GM18502 (cell line): ENCODE results near the gene RRAD.

Experiments
- ATAC-seq: cut with Tn5 transposase; IDR thresholded peaks from one replicate; pipeline ENCODE4 v1.9.1; 2021; ENCODE audit warnings: mild to moderate bottlenecking; ENCODE audit not compliant: unreplicated experiment, poor library complexity

Gene RRAD

DNA sequence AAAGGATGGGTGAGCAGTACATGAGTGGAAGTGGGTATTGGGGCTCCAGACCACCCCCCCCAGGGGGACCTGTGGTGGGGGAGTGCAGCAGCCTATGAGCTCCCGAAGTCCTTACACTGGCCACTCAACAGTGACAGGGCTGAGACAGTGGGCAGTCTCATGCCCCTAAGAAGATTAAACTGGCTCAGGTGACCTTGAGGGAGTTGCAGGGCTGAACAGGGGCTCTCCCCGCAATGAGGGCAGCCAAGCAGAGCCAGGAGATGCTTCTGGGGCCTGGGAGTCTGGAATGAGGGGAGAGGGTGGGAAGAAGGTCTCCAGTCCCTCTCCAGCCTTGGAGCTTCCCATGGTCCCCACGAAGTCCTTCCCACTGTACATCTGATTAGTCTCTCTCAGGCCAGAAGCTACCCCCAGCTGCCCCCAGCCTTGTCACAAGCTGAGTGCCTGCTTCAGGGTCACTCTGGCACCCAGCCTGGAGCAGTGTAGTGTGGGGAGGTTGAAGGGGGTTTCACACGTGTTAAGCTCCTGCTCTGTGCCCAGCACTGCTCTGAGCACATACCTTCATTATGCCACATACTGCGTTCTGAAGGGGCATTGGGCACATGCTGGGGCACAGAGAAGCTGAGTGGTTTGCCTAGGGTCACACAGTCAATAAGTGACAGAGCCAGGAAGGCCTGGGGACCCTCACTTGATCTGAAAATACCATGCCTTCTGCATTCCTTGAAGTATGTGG, 5.6 kb downstream of the RRAD start:
- ATAC-seq = no peak

DNA sequence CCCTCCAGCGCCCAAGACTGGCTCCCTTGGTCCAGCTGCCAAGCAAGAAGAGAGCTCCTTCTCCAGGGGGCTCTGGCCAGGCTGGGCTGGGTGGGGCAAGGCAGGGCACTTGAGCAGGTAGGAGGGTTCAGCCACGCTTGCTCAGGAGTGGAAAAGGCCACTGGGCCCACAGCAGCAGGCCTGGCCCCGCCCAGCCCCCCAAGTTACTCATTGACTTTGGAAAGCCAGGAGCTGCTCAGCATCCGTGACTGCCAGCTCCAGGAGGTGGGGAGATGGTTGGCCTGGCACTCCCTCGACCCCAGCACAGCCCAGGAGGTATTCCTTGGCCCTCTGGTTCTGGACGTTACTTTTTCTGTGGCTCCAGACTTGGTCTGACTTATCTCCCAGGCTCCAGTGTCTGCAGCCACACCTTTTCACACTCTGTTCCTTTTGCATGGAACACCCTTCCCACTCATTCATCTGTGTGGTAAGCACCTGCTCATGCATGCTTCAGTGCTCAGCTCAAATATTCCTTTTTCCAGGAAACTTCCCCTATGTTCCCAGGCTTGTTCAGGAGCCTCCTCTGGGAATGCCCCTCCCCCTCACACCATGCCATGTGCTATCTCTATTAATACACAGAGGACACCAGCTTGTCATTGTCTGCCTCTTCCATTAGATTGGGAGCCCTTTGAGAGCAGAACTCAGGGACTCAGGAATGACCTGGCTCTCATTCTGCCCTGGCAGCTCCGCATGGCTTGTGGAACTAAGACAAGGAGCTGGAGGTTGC, 6.3 kb downstream of the RRAD start, which contains the start of gene CDH16:
TSS of gene CDH16 (minus strand) at position 83 of the 766 bp plus-strand sequence. CDS start 820 bp downstream, outside the sequence.
- ATAC-seq = no peak

DNA sequence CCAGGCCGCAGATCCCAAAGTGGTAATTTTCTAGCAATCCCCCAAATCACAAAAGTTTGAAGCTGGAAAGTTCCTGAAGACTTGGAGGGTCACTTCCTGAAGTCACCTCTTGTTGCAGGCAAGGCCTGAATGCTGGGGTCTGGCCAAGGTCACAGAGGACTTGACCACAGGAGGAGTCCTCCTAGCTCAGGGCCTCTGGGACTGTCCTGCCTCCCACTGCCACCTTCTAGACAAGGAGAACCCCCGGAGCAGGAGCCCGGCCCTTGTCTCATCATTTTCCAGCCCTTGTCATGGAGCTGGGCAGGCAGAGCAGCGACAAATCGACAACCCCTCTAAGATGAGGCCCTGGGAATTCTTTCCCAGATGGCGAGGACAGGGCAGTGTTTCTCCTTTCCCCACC, 7.0 kb downstream of the RRAD start:
- ATAC-seq = no peak

DNA sequence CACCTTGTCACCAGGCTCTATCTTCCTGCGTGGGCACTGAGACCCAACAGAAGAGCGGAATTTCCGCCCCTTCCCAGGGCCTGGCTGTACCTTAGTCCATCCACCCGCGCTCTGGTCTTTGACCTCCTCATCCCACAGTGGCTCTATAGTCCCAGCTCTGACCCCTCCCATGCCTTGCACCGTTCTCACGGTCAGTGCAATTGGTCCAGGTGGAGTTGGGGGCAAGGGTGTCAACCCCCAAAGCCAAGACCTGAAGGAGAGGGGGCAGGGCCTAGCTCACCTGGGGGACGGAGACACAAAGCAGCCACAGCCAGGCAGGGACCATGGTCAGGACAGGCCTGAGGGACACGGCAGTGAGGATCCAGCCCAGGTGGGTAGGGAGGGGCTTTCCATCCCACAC, 7.6 kb downstream of the RRAD start:
- ATAC-seq = no peak

DNA sequence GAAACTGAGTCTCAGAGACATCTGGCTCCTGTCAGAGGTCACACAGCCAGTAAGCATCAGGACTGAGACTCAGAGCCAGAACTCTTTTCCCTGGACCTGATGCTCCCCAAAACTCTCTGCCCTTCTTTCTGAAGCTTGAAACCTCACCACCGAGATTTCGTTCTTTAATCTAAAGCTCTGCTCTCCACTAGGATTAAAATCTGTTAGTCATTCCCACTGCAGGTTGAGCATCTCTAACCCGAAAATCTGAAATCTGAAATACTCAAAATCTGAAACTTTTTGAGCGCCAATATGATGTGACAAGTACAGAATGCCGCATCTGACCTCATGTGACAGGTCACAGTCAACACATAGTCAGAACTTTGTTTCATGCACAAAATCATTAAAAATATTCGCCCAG, 8.8 kb downstream of the RRAD start:
- no peak for ATAC-seq

DNA sequence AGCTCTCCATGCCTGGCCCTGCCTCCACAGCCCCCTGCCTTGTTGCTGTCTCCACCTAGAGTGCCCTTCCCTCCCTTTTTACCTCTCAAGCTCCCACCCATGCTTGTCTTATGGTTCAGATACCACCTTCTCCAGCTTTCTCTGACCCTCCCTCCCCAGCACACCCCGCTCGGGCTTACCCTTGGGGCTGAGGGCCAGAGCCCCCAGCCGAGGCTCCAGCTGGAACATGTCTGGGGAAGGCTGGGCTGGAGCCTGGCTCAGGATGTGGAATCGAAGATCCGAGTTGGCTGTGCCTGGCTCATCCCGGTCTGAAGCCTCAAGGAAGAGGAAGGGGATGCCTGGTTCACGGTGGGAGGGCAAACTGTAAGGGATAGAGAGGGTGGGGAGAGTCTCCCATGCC, 10.3 kb downstream of the RRAD start:
- no peak for ATAC-seq

GRCh38 chr16:66914541-66914940, 10.8 kb downstream of the RRAD start:
- no peak for ATAC-seq

DNA sequence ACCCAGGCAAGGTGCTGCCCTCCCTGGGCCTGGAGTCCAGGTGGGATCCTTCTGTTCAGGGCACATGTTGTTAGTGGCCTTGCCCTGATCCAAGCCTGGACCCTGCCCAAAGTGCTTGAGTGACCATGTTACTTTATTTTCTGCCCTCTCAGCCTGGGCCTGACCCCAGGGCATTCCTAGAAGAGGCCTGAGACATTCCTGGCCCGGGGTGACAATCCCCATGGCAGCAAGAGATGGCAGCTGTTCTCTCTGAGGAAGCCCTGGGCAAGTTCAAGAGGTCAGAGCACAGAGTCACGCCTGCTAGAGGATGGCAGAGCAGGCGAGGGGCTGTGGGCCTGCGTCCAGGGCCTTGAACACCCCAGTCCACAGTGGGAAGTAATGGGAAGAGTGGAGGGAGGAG, 11.6 kb downstream of the RRAD start:
- no peak for ATAC-seq

- ATAC-seq = no peak
These were observed 12.3 kb downstream of the RRAD start for GRCh38 chr16:66913081-66913480.

GRCh38 chr16:66911801-66912200, 13.5 kb downstream of the RRAD start:
- no peak for ATAC-seq

DNA sequence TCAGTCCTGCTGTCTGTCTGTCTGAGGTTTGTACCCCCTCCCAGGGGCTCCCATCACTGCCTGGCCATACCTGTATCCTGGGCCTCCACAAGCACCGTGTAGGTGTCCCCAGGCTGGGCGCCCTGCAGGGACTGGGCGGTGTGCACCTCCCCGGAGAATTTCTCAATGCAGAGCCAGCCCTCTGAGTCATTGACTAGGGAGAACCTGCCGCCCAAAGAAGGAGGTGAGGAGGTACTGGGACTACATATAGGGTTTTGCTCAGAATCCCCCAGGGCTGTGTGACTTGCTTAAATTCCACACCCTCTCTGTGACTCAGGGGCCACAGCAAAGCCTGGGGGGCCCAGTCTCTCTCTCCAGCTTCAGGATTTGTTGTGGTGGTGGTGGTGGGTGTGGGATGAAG, 14.2 kb downstream of the RRAD start:
- no peak for ATAC-seq

GRCh38 chr16:66910175-66910940, 15.0 kb downstream of the RRAD start:
- ATAC-seq = no peak

DNA sequence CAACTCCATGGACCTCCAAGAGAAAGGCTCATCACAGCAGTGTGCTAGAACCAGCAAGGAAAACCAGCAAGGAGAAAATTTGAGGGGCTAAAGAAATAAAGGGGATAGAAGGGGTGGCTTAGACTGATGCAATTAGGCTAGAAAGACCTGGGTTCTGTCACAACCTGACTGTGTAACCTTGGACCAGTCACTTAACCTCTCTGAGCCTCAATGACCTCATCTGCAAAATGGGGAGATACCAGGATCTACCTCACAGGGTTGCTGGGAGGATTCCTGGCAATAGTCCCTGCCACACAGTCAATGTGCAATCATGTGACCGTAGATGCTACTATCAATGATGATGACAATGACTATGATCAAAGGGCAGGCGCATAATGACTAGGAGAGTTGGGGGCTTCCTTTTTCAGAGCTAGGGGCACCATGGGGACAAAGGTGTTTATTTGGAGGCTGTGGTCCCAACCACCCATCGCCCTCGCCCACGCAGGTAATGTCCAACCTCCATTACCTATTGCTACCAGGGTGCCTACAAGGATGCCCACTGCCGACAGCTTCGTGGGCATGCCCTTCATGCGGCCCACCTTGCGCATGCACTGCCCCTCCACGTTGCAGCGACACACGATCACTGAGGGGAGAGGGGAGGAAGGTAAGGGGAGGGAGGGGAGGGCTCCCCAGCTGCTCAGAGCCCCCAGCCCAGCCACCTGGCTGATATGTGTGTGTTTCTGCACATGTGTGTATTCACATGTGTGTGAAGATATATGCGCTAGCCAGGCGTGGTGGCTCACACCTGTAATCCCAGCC, 16.4 kb downstream of the RRAD start:
- ATAC-seq = no peak

- ATAC-seq = no peak
These were observed 17.2 kb downstream of the RRAD start for GRCh38 chr16:66908116-66908515.

DNA sequence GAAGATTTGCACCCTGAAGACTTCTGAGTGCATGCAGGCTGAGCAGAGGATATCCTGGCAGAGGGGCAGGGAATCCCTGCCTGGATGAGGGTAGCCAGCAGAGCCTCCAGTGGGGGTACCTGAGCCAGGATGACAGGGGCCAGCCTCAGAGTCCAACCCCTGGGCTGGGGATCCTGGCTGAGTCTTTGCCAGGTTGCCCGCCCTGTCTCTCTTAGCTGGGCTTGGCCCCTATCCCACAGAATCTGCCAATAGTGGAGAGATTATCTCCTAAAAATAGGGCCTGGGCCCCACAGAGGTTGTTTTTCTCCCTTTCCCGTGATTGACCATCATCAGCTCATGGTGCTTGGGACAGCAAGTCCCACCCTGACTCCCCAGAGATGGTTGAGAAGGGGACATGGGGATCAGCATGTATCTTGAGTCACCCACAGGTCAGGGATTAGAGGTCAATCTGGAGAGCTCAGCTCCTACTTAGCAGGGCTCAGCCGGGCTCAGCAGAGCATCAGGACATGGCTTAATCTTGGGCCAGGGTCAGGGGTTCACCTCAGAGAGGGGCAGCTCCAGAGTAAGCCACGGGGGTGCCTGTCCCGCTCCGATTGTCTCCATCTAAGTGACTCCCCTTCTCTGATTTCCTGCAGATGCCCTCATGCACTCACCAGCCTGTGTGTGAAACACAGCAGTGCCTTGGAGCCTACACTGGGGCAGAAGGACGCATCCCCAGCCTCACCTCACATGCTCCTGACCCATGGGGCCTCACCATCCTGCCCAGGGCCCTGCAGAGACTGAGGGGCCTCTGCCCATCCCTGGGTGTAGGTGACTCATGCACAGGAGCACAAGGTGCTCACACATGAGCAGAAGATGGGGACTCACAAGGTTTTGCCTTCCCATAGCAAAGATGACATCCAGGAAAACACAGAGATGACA, 18.2 kb downstream of the RRAD start:
- no peak for ATAC-seq

DNA sequence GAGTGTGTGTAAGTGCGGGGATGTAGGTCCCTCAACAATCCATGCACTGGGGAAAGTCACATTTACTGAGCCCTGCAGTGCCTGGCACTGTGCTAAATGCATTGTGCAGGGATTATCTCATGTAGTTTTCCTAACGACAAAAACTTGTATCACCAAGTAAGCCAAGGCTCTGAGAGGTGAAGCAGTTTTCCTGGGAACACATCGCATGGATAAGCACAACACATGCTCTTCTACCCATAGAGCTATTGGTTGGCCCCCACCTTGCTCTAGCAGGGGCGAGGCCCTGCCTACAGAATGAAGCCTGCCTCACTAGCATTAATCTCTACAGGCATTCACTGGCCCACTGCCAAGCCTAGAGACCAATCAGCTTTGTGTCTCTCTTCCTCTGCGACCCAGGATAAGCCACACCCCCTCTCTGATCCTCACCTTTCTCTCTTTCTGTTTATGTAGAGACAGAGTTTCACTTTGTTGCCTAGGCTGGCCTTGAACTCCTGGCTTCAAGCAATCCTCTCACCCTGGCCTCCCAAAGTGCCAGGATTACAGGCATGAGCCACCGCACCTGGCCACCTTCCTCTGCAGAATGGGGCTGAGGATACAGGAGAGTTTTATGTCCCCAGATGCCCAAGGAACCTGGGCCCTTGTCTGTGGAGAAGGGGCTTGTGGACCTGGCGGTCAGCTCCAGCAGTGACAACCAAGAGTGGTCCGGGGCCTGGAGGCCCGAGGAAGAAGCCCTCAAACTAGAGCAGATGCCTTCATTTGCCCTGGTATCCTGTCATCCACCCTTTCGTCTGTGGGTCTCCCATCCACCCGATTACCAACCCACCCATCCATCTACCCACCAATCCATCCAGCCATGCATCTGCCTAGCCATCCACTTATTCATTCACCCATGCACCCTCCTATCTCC, 19.4 kb downstream of the RRAD start:
- ATAC-seq = no peak

DNA sequence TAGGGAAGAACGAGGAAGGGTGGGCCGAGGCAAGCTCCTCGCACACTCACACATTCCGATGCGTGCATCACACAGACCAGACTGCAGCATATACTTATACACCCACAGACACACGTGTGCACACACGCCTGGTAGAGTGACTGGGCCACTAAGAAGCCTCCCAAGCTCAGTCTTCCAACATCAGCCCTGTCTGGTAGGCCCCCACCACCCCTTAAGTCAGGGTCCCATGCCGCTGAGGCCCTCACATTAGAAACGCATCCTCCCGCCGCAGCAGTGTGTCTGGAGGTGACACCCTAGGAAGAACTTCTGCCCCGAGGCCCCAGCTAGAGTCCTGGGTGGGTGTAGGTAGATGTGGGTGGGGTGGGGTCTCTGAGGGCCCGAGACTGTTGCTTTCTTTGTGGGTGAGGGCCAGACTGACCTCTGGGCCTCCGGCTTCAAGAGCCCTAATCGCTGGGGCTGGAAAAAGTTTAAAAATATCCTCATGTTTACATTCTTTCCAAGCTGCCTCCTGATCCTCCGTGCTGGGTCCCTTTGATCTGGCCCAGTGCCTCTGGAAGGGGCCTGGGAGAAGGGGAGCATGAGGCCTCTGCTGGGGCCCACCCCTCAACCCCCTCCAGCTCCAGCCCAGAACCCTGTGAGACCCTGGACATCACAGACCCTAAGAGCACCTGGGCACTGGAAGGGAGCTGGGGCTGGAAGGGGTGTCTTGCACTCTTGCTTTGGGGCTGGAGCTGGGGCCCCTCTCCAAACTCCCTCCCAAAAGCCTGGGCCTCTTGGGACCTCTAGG, 20.3 kb downstream of the RRAD start:
- no peak for ATAC-seq
